Measurements from ENCODE around the gene SUMO3.
A peak's percentile ranks its signal among the peaks of the same experiment; 100 is the strongest.

Gene SUMO3

DNA sequence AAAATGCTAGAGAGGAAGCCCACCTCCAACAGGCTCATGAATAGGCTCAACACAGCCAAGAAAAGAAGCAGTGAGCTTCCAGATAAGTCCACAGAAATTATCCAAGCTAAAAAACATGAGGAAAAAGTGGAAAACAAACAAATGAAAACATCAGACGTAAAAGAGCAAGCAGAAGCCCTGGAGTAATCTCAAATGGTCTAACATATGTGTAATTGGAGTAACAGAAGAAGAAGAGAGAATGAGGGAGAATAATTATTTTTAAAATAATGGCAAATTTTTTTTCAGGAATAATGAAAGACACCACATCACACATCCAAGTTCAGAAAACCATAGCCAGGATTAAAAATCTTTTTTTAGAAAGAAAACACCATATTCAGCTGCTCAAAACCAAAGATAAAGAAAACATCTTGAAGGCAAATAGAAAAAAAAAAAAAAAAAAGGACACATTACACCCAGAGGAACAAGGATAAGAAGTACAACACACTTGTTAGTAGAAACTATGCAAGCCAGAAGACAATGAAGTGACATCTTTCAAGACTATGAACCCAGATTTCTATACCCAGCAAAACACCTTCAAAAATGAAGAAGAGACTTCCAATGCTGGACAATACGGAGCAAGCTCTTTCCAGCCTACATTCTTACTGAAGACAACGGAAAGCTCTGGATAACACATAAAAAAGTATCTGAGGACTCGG, 10.6 kb upstream of the SUMO3 start:
- DNase-seq = no peak

DNA sequence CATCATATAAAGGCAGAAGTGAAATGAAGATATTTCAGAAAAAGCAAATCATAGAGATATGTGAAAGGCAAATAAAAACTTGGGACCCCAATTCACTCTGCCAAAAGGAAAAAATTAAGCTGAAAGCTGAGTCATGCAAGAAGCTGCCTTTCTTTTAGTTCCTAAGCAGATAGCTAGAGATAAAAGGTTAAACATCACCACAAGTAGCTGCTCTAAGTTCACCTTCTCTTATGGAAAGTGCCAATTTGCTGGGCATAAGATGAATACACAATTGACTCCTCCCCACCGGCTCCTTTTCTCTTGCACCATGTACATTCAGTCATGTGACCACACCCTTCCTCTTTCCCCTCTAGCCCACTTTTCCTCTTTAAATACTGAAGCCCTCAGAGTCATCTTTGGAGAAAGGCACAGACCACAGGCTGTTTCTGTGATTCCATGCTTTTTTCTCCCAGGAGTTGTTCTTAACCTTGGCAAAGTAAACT, 5.4 kb upstream of the SUMO3 start:
- DNase-seq = no peak

DNA sequence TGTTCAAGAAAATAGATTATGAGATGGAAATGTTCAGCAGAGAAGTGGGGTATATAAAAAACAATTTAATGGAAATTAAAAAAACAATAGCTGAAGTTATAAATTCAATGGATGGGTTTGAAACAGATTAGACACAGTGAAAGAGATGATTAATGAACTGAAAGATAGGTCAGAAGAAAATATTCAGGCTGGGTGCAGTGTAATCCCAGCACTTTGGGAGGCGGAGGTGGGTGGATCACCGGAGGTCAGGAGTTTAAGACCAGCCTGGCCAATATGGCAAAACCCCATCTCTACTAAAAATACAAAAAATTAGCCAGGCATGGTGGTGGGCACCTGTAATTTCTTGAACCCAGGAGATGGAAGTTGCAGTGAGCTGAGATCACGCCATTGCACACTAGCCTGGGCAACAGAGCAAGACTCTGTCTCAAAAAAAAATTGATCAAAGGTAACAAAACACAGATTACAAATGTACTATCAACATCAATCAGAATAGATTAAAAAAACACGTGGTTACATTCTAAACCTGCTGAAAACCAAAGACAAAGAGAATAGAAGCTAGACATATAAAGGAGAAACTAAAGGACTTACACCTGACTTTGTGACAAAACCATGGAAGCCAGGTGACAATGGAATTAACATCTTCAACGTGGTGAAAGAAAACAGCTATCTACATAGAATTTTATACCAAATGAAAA, 4.8 kb upstream of the SUMO3 start:
- no peak for DNase-seq

DNA sequence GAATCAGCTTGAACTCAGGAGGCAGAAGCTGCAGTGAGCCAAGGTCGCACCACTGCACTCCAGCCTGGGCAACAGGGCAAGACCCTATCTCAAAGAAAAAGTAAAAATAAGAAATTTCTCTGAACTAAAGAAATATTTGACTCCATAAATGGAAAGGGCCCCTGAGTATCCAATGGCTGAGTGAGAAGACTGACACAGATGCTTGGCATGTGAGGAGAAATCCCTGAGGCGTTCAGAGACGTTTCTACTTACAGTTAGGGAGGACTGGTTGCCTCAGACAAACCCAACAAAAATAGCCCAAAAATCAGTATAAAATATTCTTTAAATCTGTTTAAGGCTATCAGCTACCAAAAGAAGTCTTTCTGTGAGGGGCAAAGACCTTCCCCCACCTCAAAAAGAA, 3.0 kb upstream of the SUMO3 start:
- DNase-seq = no peak

DNA sequence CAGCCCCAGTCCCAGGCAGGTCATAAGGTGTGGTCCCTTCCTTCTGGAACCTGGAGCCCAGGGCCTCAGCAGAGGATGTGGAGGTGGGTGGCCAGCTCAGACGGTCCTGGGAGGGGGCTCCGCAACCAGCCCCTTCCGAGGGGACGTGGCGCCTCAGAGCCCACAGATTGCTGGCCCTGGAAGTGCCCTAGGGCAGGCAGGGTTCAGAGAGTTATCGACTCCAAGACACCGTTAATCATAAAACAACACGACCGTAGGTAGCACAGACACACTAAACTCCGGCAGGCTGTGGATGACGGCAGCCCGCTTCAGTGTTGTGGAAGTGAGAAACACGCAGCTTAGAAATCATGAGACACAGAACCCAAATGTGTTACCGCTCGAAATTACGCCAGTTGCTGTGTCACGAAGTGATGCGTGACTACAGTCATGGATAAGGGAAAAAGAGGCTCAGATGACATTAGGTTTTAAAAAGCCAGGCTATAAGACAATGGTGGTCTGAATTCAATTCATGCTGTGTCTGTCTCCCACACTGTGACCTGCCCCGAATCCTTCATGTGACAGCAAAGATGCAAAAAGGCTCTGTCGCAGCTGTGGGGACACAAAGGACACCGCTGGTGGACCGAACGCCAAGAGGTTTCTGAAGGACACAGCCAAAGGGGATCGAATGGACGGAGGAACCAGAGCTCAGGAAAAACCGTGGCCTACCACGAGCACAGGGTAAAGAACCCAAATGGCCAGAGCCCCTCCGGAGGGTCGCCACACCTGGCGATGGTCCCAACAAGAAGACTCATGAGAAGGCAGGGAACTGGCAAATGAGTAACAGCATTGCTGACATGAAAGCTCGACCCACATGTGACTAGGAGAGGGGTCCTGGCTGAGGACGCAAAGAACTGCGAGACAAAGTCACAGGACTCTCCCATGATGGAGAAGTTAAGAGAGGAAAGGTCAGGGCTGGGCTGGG, 1.7 kb upstream of the SUMO3 start:
- no peak for DNase-seq

DNA sequence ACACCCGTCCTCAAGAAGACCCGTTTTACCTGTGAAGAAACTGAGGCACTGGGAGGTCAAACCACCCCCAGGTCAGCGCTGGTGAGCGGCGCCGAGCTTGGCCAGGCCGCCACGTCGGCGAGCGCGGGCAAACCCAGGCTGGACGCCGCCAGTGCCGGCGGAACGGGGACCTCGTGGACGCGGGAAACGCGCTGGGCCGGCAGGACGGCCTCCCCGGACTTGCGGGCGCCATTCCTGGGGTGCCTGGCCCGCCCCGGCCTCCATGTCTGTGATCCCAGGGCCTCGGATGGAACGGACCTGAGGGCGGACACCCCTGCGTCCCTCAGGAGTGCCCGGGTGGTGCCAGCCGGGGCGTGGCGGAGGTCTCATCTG, 764 bp upstream of the SUMO3 start:
- no peak for DNase-seq

DNA sequence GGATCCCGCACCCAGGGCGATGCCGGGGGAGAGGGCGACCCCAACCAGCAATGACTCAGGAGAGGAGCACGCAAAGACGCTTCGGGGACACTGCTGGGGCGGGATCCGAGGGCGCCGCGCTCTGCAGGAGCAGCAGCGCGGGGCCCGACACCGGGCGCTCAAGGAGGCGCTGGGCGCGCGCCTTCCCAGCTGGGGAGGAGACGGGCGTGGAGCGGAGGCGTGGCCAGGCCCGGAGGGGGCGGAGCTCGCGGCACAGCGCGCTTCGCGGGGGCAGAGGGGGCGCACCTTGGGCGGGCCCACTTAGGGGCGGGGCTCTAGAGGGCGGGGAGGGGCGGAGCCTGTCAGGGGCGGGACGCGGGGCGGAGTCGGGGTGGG, 369 bp downstream of the SUMO3 start:
- DNase-seq = peak; percentile 78 to 93 (median 91)

DNA sequence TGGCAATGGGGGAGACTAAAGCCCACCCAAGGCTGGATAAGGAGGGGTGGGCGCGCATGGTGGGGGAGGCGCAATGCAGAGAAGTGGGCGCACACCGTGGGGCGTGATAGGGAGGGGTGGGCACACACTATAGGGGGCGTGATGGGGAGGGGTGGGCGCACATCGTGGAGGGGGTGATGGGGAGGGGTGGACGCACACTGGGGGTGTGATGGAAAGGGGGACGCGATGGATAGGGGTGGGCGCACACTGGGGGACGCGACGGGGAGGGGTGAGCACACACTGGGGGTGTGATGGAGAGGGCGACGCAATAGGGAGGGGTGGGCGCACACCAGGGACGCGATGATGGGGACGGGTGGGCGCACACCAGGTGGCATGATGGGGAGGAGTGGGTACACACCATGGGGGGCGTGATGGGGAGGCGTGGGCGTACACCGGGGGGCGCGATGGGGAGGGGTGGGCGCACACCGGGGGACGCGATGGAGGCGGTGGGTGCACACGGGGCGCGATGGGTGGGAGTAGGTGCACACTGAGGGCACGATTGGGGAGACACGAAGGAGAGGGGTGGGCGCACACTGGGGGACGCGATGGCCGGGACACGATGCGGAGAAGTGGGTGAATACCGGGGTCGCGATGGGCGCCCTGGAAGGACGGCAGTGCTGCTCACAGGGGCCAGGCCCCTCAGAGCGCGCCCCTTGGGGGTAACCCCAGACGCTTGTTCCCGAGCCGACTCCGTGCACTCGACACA, 929 bp downstream of the SUMO3 start:
- no peak for DNase-seq

DNA sequence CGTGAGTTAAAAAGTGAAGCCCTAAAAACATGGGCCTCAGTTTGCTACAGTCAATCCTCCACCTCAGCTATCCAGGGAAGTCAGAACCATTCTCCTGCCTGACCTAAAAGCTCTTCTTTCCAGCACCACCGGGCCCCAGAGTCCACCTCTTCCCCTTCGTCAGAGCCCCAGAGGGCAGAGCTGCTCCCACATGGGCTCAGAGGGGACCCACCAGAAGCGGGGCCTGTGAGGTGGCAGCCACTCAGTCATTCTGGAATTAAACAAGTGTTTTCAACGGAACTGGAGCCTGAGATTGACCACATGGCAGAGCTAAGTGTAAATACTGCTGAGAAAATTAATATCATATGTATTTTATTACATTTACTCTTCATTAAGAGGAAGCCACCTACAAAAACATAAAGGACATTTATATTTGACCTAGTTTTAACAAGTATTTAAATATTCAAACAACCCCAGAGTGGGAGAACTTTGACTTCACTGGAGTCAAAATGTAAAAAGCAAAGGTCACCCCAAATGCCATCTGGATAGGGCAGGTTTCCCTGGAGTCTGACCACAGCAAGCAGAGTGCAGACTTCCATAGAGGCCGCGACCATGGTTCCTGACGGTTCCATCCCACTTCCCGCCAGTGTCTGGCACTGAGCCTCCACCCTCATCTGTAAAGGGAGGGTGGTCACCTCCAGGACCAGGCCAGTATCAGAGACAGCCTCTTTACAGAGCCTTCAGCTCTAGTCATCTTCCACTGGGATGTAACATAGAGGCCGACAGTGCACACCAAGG, 1.8 kb downstream of the SUMO3 start:
- no peak for DNase-seq

DNA sequence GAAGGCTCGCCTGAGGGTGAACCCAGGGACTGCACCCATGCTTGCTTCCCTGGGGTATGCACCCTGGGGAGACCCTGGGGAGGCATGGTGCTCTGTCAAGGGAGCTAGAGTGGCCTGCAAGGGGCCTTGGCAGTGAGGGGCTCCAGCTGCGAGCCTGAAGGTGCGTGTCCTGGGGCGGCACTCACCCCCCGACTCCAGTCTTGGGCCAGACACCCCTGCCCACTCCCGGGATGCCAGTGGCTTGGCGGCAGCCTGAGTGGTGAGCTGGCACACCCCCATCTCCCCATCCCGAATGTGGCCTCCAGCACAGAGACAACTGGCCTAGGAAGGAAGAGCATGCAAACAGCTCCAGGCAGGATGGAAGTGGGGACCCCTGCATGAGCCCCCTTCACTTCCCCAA, 2.6 kb downstream of the SUMO3 start:
- no peak for DNase-seq

DNA sequence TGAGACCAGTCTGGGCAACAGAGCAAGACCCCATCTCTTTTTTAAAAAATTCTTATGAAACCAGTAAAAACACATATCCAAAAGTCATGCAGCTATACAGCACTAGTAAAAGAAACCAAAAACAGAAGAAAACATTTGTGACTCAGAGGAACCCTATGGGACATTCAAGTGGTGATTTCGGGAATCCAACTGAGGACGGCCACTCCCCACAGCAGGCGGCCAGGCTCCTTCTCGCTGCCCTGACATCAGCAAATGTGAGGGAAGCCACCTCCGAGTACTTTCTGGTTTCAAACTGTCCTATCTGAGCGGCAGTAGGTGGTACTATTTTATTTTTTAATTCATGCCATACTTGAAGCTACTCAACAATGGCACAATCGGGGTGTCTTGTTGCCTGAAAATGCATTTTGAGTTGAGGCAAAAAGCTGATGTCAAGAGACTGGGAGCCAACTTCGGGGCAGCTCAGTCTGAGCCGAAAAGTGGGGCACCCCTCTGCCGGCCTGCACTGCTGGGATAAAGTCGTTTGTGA, 3.3 kb downstream of the SUMO3 start:
- DNase-seq = no peak

DNA sequence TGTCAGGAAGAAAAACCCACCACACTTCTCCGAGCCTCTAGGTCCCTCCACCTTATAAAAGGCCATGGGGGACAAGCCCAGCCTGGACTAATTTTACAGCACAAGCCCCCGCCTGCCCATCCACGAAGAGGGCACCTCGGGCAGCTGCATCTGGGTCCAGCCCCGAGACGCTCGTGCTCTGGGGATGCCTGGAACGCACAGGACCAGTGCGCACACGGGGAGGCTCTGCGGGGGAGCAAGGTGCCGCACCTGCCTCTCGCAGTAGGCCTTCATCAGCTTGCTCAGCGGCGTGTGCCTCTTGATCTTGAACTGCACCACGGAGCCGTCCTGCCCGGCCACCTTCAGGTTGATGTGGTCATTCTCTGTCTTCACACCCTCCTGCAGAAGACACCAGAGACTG, 4.1 kb downstream of the SUMO3 start:
- DNase-seq = no peak

DNA sequence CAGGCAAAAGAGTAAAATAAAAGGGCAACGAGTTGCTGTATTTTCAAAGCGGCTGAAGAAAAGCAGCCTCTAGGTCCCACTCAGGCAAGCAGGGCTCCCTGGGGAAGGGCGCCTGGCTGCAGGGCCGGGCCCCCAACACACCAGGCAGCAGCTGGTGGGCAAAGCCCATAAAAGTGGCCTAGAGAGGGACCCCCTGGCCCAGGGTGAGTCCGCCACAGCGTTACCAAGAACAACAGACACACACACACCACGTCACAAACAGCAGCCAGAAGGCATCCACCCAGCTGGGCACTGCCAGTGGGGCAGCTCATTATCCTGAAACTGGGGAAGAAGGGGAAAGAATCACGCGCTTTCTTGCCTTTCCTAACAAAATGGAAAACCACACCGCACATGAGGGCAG, 4.7 kb downstream of the SUMO3 start:
- DNase-seq = no peak

DNA sequence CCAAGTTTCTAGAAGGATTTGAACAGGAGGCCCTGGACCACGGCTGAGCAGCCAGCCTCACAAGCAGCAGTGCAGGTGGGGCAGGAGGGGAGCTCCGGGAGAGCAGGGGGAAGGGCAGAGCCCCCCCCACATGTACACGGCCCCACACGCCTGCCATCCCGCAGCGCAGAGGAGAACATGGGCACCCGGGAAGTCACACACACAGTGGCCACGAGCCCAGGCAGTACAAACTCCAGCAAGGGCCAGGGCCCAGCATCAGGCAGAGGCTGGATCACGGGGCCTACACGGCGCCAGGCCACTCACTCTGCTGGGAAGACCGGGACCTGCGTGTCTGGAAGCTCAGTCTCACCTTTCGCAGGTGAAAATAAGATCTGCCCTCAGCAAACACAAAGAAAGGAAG, 5.2 kb downstream of the SUMO3 start:
- no peak for DNase-seq

DNA sequence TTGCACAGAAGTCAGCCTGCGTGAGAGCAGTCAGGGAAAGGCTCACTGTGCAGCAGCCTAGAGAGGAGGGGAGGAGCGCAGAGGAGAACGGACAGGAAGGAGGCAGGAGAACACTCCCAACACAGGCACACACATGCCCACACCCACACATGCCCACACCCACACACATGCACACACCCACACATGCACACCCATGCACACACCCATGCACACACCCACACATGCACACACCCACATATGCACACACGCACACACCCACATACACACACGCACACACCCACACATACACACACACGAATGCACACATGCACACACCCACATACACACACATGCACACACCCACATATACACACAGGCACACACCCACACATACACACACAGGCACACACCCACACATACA, 7.1 kb downstream of the SUMO3 start:
- DNase-seq = no peak

DNA sequence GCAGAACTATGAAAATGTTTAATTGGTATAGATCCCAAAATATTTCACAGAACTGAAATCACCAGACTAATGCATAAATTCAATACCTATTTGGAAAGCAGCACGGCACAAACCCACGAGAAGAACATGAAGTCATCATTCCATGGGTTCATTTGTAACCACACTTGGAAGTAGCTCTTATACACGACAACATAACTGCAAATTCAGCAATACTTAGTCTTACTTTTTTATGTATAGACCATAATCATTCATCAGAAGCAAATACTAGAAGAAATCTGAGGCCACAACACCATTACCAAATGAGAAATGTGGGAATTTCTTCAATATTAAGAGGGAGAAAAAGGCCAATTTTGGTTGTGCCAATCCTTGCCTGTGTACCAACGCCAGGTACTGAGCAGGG, 12.0 kb downstream of the SUMO3 start:
- no peak for DNase-seq

DNA sequence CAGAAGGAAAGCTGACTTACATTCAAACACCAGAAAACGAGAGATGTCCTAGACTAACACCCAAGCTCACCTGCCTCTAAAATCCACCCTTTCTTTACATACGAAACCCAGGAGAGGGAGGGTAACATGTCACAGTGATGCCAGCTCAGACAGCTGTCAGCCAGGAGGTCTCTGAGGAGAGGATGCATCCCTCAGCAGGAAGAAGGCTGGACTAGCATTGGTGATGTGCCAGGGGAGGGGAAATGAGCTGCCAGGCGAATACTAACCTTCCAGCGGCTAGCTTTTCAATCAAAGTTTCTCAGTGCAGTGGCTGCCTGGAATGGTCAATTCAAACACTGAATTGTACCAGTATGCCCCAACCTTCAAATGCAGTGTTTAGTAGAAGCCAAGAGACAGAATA, 12.6 kb downstream of the SUMO3 start:
- DNase-seq = no peak

DNA sequence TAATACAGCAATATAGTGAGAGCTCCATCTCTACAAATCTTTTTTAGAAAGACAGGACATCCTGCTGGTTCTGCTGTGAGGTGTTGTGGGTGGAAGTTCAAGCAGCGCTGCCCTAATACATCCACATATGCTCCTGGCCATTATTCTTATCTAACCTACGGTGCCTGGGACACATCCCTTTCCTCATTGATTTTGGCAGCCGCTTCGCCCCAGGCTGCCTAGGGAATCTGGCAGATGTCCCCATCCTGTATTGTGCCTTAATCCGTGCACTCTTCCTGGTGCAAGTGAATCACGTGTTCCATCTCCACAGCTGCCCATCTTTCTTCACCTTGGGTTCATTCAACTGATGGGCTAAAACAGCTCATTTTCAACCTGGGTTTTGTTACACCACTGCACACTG, 13.1 kb downstream of the SUMO3 start:
- DNase-seq = no peak

DNA sequence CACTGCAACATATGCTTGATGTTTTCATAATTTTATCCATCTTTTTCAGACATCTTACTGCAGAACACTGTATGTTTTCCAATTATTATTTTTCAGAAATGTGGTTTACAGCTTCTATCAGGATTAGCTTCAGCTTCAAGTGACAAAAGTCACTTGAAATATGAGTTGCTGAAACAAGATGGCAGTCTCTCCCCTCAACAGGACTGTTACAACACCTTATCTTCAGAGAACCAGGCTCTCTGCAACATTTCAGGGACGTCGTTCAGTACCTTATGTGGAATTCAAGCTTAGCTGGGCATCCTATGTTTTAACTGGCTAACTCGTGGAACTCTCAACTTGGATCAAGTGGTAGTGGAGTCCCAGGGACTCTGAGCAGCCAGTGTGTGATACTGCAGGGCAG, 14.2 kb downstream of the SUMO3 start:
- no peak for DNase-seq

DNA sequence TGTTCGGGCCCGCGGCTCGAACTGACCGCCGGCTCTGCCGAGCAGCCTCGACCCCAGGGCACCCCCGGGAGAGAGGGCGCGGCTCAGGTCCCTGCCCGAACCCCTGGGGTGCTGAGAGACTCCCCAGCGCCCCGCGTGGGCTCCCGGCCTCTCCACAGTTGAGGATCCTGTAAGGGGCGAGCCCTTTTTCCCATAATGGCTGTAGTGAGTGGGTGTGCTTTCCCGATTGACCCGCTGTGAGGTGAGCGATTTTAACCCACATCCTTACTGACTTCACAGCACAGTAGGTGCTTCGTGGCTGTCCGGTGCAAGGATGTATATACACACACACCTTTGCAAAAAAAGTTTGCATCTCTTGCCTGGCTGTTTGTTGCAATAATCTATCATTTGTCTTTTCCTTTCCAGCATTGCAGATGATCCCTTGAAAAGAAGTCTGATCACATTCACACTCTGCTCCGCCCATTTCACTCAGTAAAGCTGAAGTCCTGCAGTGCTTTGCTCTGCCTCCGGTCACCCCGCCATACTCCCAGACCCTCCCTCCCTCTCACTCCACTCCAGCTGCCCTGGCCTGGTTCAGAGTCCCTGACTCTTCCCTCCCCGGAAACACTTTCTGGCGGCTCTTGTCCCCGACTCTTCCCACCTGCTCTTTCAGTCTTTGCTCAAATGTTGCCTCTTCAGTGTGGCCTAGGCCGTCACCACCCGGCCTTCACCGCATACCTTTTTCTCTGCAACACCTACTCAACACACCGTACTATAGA, 15.3 kb downstream of the SUMO3 start:
- no peak for DNase-seq

Measured in stimulated activated naive CD4-positive, alpha-beta T cell (primary cell).